NCI-H2196 (cell line): Measurements from ENCODE around the gene FAM163B.

Source experiments
- DNase-seq: peaks from one replicate; lab custom pipeline; 2025; ENCODE audit not compliant: unreplicated experiment; lab: John Stamatoyannopoulos, UW

Gene FAM163B

GRCh38 chr9:133529874-133530273 lies 79.3 kb downstream of the FAM163B start:
- DNase-seq = no peak

DNA sequence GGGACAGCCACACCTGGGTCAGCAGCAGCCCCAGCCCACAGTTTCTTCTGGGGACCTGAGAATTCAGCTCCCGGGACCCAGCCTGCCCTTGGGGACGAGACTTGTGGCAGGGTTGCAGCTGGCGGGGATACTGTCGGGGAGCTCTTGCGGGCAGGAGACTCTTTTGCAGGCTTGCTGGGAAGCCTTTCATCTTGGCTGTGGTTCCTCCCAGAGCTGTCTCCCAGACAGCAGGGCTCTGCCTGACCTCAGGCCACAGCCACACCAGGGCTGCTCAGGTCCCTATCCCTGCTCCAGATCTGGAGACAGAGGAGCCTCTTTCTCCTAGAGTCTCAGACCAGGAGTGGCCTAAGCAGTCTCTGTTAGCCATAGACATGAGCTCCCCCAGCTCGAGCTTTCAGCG lies 79.7 kb downstream of the FAM163B start:
- DNase-seq = no peak

DNA sequence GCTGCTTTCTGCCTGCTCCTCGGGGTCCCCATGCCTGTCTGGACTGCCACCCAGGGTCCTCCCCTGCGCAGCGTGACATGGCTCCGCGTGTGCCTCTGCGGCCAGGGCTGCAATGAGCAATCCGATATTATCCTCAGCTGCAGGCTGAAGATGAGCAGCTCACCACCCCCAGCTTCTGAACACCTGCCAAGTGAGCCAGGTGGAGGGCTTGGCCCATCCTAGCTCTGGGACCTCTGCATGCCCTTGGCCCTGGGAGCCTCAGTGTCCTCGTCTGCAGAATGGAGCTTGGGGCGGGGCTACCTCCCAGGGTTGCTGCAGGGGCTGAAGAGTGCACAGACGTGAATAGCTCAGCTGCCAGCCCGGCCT lies 80.3 kb downstream of the FAM163B start:
- DNase-seq = peak; percentile 24

DNA sequence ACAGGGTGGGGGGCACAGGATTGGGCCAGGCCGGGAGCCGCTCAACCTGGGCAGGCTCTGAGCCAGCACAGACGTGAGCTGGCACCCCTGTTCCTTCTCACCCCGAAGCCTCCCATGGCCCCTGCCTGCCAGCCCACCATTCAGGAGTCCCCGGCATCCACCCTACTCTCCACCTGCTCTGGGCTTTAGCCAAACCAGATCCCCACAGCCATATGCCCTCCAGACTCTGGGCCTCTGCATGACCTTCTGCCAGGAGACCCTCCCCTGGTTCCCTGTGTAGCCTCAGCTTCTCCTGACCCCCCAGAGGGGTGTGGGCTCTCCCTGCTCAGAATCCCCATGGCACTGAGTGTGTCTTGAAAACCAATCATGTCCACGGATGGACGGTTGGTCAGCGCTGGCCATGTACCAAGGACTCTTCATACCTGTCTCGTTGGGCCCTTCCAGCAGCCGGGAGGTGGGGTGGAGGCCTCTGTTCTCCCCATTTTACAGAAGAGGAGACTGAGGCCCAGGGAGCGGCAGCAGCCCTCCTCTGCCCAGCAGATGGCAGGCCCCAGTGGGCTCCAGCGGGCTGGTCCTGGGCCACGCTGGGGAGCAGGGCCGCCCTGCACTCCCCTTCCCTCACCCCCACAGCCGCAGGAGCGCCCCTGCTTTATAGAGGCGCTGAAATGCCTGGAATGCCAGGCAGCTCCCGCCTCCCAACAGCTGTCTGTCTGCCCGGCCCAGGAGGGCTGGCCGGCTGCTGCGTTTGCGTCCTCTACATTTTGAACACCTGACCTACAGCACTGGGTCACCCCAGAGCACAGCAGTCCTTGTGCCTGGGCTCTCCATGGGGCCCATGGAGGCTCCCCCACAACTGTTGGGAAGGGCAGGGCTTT lies 81.0 kb downstream of the FAM163B start:
- no peak for DNase-seq

DNA sequence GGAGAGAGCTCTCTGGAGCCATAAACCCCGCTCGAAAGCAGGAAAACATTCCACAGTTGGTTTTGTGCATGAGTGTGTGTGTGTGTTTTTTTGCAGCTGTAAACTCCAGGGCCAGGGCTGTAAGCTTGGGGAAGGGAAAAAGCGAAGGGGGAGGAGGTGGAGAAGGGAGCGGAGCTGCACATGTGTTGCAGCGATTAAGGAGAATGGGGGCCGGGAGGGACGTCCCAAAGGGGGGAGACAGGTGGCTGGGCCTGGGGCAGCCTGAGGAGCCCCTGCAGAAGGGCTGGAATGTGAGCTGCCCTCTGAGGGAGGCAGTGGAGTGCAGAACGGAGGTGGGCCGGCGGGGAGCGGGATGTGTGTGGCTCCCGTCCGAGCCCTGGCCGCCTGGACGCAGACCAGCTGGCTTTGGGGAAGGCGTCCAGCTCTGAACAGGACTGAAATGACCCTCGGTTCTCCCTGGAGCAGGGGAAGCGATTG lies 81.7 kb downstream of the FAM163B start:
- no peak for DNase-seq
